Natural killer cell (primary cell): ENCODE measurements around the gene POLR2F. TPM values are rescaled to one million over a fixed set of nuclear protein-coding genes. Genes with fewer than 3 reads are reported as not detected.
A peak's percentile ranks its signal among the peaks of the same experiment; 100 is the strongest.
"Not testable (repeated sequence)": the region's sequence is repeated elsewhere in the genome, so short reads cannot be mapped to it uniquely, and the experiment has no call there.

Experiments
- ATAC-seq, 3 donors: fragments of 150-1000 bp in 2 of 3; fragments of 200-7000 bp in 1 of 3; cut with Tn5 transposase; 1 replicate in 1 of 3; 2 replicates in 2 of 3; pipeline ENCODE4 v1.10.0; 2021; ENCODE audit warnings: mild to moderate bottlenecking in 2 of 3, moderate library complexity in 2 of 3
- DNase-seq, 2 donors: peaks; one replicate each; pipeline versions ENCODE4 v3.0.0 to v3.0.0-alpha.2; 2013 to 2021; ENCODE audit warnings: mixed read lengths in 1 of 2
- H3K27ac ChIP-seq: one replicate; pipeline ENCODE4 v1.5.1; 2013; ENCODE audit warnings: mild to moderate bottlenecking, low read length
- H3K27me3 ChIP-seq: one replicate; pipeline ENCODE4 v1.6.1; 2013; ENCODE audit warnings: low read length; ENCODE audit not compliant: control insufficient read depth, insufficient read depth
- H3K36me3 ChIP-seq: one replicate; pipeline ENCODE4 v1.6.1; 2013; ENCODE audit warnings: low read length; ENCODE audit not compliant: control insufficient read depth, insufficient read depth
- H3K4me1 ChIP-seq: one replicate; pipeline ENCODE4 v1.6.1; 2013; ENCODE audit warnings: low read length; ENCODE audit not compliant: control insufficient read depth, insufficient read depth
- H3K4me3 ChIP-seq: one replicate; pipeline ENCODE4 v1.5.1; 2013; ENCODE audit warnings: low read length
- H3K9me3 ChIP-seq: one replicate; pipeline ENCODE4 v1.6.1; 2013; ENCODE audit warnings: low read length; ENCODE audit not compliant: control insufficient read depth, insufficient read depth
- H3K27ac Mint-ChIP-seq, 2 donors: one replicate each; pipeline ENCODE4 v1.8.0; 2022; ENCODE audit warnings: mild to moderate bottlenecking in 2 of 2, mixed read lengths in 2 of 2, moderate library complexity in 1 of 2
- H3K27me3 Mint-ChIP-seq, 2 donors: one replicate each; pipeline ENCODE4 v1.8.0; 2022; ENCODE audit warnings: low read depth in 2 of 2, mixed read lengths in 2 of 2
- H3K36me3 Mint-ChIP-seq: one replicate; pipeline ENCODE4 v1.8.0; 2022; ENCODE audit warnings: mixed read lengths
- H3K4me1 Mint-ChIP-seq, 2 donors: one replicate each; pipeline ENCODE4 v1.8.0; 2022; ENCODE audit warnings: mixed read lengths in 2 of 2
- H3K4me3 Mint-ChIP-seq: one replicate; pipeline ENCODE4 v1.8.0; 2022; ENCODE audit warnings: mild to moderate bottlenecking, moderate library complexity, mixed read lengths
- H3K9me3 Mint-ChIP-seq, 2 donors: one replicate each; pipeline ENCODE4 v1.8.0; 2022; ENCODE audit warnings: mixed read lengths in 2 of 2
- CTCF ChIP-seq: fragments of 200-600 bp; IDR thresholded peaks from one replicate; pipeline ENCODE4 v1.8.0; 2022; ENCODE audit warnings: antibody characterized with exemption
- WGBS: methylation state at CpG from one replicate; pipeline ENCODE4 v1.1.7; 2013; ENCODE audit warnings: missing lambda C conversion rate; ENCODE audit not compliant: insufficient coverage; 5-methylcytosine and 5-hydroxymethylcytosine counted together
- intact Hi-C: fragments of 100-400 bp; cut with micrococcal nuclease; formaldehyde crosslinking; loops from one replicate; pipeline ENCODE4 v1.14.2; 2022
- total RNA-seq, 4 donors: library from RNA; stranded (reverse); fragments of 120-200 nt in 1 of 4; gene quantifications; one replicate each; pipeline versions ENCODE4 v1.2.3 to v1.2.4, GENCODE V29; 2013 to 2022

The POLR2F gene
- total RNA-seq, 3 donors from 2014 or later (not counting 1 experiment from before 2014, with no cell fraction given) = 38.7 to 40.6 (median 38.8) TPM

GRCh38 chr22:37943825-37944198, 9.7 kb upstream of the POLR2F start:
- H3K9me3 Mint-ChIP-seq = no peaks in the 10 kb centered on the region
- H3K27ac ChIP-seq = no peak overlapping the region
- no peak for ATAC-seq
- H3K36me3 Mint-ChIP-seq = no peaks in the 10 kb centered on the region
- intact Hi-C loops = no loop called here
- no peak for TF ChIP-seq CTCF
- H3K4me1 ChIP-seq = no peaks in the 10 kb centered on the region
- H3K4me3 Mint-ChIP-seq = no peak overlapping the region
- H3K27me3 Mint-ChIP-seq = no peaks in the 10 kb centered on the region
- WGBS = 93% methylated on average over 7 of the region's 7 CpGs
- no peak for DNase-seq
- no peak overlapping the region for H3K4me3 ChIP-seq
- peaks cover 16% of the 10 kb centered on the region for H3K36me3 ChIP-seq
- no peaks in the 10 kb centered on the region for H3K9me3 ChIP-seq
- H3K27ac Mint-ChIP-seq = no peak overlapping the region
- H3K4me1 Mint-ChIP-seq = no peaks in the 10 kb centered on the region
- no peaks in the 10 kb centered on the region for H3K27me3 ChIP-seq

GRCh38 chr22:37944423-37944822, 9.1 kb upstream of the POLR2F start:
- H3K27me3 ChIP-seq, H3K4me3 Mint-ChIP-seq, H3K9me3 ChIP-seq, H3K27me3 Mint-ChIP-seq, H3K9me3 Mint-ChIP-seq, H3K4me1 ChIP-seq, H3K27ac Mint-ChIP-seq, ATAC-seq, DNase-seq, H3K4me1 Mint-ChIP-seq, H3K4me3 ChIP-seq, intact Hi-C loops, H3K36me3 Mint-ChIP-seq, H3K27ac ChIP-seq: not testable (repeated sequence)
- 96% methylated on average over 9 of the region's 11 CpGs for WGBS
- peaks cover 13% of the 10 kb centered on the region for H3K36me3 ChIP-seq

- H3K36me3 ChIP-seq, H3K9me3 ChIP-seq, H3K4me1 ChIP-seq, H3K4me1 Mint-ChIP-seq, H3K27me3 ChIP-seq, intact Hi-C loops, H3K9me3 Mint-ChIP-seq, H3K4me3 ChIP-seq, H3K27ac ChIP-seq, H3K27me3 Mint-ChIP-seq, H3K4me3 Mint-ChIP-seq, ATAC-seq, H3K27ac Mint-ChIP-seq, H3K36me3 Mint-ChIP-seq, DNase-seq: not testable (repeated sequence)
- 97% methylated on average over 14 of the region's 14 CpGs for WGBS
Observed at GRCh38 chr22:37947142-37947795, 6.2 kb upstream of the POLR2F start.

DNA sequence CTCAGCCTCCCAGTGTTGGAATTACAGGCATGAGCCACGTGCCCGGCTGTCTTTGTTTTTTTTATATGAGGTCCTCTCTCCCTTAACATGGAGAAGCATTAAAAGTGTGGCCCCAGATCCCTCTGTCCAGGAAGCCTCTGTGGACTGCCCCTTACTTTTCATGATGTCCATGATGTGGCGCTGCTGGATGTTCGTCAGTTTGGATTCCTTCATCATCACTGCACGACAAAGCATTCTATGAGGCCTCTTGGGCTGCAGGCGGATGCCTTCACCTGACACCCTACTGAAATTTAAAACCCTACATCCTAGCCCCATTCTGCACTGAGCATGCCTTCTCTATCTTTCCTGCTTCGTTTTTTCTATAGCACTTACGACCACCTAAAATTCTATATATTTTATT, 2.2 kb upstream of the POLR2F start:
- intact Hi-C loops = loop anchor here (5.0 kb wide), 1 partner anchor 134 kb away; no protein-coding TSS in a partner anchor
- Histone ChIP-seq H3K4me1 (peaks cover 20% of the 10 kb centered on the region), H3K36me3 (no peaks in the 10 kb centered on the region), H3K27me3 (peaks cover 6% of the 10 kb centered on the region), H3K9me3 (no peaks in the 10 kb centered on the region), H3K27ac (no peak overlapping the region), H3K4me3 (no peak overlapping the region)
- DNase-seq = no peak
- TF ChIP-seq CTCF = no peak
- WGBS = 79% methylated on average over 6 of the region's 8 CpGs
- H3K36me3 Mint-ChIP-seq = no peaks in the 10 kb centered on the region
- H3K27me3 Mint-ChIP-seq = peaks cover 7 to 10% of the 10 kb centered on the region in 2 donors
- H3K9me3 Mint-ChIP-seq = no peaks in the 10 kb centered on the region
- ATAC-seq = no peak
- H3K27ac Mint-ChIP-seq = no peak overlapping the region
- peaks cover 22 to 27% of the 10 kb centered on the region in 2 donors for H3K4me1 Mint-ChIP-seq
- no peak overlapping the region for H3K4me3 Mint-ChIP-seq

DNA sequence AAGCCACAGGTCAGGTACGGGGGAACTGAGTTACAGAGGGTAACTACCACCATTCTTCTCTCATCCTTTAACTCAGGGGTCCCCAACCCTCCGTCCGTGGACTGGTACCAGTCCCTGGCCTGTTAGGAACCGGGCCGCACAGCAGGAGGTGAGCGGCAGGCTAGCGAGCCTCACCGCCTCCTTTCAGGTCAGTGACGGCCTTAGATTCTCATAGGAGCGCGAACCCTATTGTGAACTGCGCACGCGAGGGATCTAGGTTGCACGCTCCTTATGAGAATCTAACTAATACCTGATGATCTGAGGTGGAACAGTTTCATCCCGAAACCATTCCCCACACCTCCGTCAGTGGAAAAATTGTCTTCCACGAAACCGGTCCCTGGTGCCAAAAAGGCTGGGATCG, 870 bp upstream of the POLR2F start:
- H3K9me3 ChIP-seq, DNase-seq, H3K27ac ChIP-seq, H3K36me3 Mint-ChIP-seq, H3K27me3 ChIP-seq, H3K27me3 Mint-ChIP-seq, ATAC-seq, H3K9me3 Mint-ChIP-seq: not testable (repeated sequence)
- Mint-ChIP-seq H3K4me3 (peak overlapping the region; percentile 93), H3K4me1 (peaks cover 22 to 35% of the 10 kb centered on the region in 2 donors), H3K27ac (peak overlapping the region in 1 of 2 donors; percentile 94)
- WGBS = 18% methylated on average over 20 of the region's 20 CpGs
- intact Hi-C loops = loop anchor here (5.0 kb wide), 1 partner anchor 135 kb away; no protein-coding TSS in a partner anchor
- peaks cover 20% of the 10 kb centered on the region for H3K4me1 ChIP-seq
- peaks cover 12% of the 10 kb centered on the region for H3K36me3 ChIP-seq
- H3K4me3 ChIP-seq = peak overlapping the region; percentile 78
